BE2C (cell line): ENCODE data around the gene FAM124B.

Experiments used
- DNase-seq: peaks from one replicate; pipeline ENCODE4 v3.0.0-alpha.2; 2020
- H3K27me3 ChIP-seq: fragments of 250-450 bp; sonication (Bioruptor Pico); 2 replicates; pipeline ENCODE4 v1.5.1; 2020; ENCODE audit warnings: mild to moderate bottlenecking
- H3K36me3 ChIP-seq: fragments of 250-450 bp; sonication (Bioruptor Pico); 2 replicates; pipeline ENCODE4 v1.5.1; 2020; ENCODE audit warnings: mild to moderate bottlenecking
- H3K4me1 ChIP-seq: fragments of 250-450 bp; sonication (Bioruptor Pico); 2 replicates; pipeline ENCODE4 v1.5.1; 2020
- H3K4me3 ChIP-seq: 2 replicates; pipeline ENCODE4 v1.5.1; 2011; ENCODE audit warnings: low read depth, low read length
- H3K9me3 ChIP-seq: fragments of 250-450 bp; sonication (Bioruptor Pico); 2 replicates; pipeline ENCODE4 v1.5.1; 2020
- CTCF ChIP-seq: IDR thresholded peaks from 2 replicates; pipeline ENCODE4 v1.5.1; 2012; ENCODE audit warnings: mild to moderate bottlenecking, low read depth, low read length

The FAM124B gene

GRCh38 chr2:224347176-224348051 lies 54.5 kb downstream of the FAM124B start:
- H3K27me3 ChIP-seq, result no peaks in the 10 kb centered on the region; the same call in 1 of the 2 replicates
- no peak overlapping the region for H3K4me3 ChIP-seq
- H3K9me3 ChIP-seq, result no peaks in the 10 kb centered on the region
- H3K4me1 ChIP-seq, result no peaks in the 10 kb centered on the region
- DNase-seq, result no peak
- no peak for TF ChIP-seq CTCF
- H3K36me3 ChIP-seq, result no peaks in the 10 kb centered on the region

- no peak for DNase-seq
- Histone ChIP-seq H3K9me3 (no peaks in the 10 kb centered on the region), H3K4me1 (no peaks in the 10 kb centered on the region), H3K36me3 (no peaks in the 10 kb centered on the region), H3K27me3 (no peaks in the 10 kb centered on the region; the same call in 1 of the 2 replicates), H3K4me3 (no peak overlapping the region)
- no peak for TF ChIP-seq CTCF
Observed at GRCh38 chr2:224345492-224345891, 56.4 kb downstream of the FAM124B start.

GRCh38 chr2:224343226-224343625 lies 58.7 kb downstream of the FAM124B start:
- no peak overlapping the region for H3K4me3 ChIP-seq
- H3K9me3 ChIP-seq, result no peaks in the 10 kb centered on the region
- DNase-seq, result no peak
- TF ChIP-seq CTCF, result no peak
- no peaks in the 10 kb centered on the region for H3K27me3 ChIP-seq
- H3K4me1 ChIP-seq, result no peaks in the 10 kb centered on the region
- no peaks in the 10 kb centered on the region for H3K36me3 ChIP-seq

GRCh38 chr2:224335991-224336390 lies 65.9 kb downstream of the FAM124B start:
- no peaks in the 10 kb centered on the region for H3K9me3 ChIP-seq
- no peak for TF ChIP-seq CTCF
- H3K4me1 ChIP-seq, result peaks cover 4% of the 10 kb centered on the region
- H3K36me3 ChIP-seq, result no peaks in the 10 kb centered on the region
- no peak for DNase-seq
- H3K4me3 ChIP-seq, result no peak overlapping the region
- no peaks in the 10 kb centered on the region for H3K27me3 ChIP-seq

- no peak for DNase-seq
- Histone ChIP-seq H3K4me3 (no peak overlapping the region), H3K36me3 (no peaks in the 10 kb centered on the region), H3K27me3 (no peaks in the 10 kb centered on the region), H3K4me1 (peaks cover 4% of the 10 kb centered on the region), H3K9me3 (no peaks in the 10 kb centered on the region)
- no peak for TF ChIP-seq CTCF
Observed at GRCh38 chr2:224334726-224335125, 67.2 kb downstream of the FAM124B start.
